ENCODE measurements around the gene DPYSL4. TPM values are rescaled to one million over a fixed set of nuclear protein-coding genes. Genes with fewer than 3 reads are reported as not detected.

DPYSL4 gene
- total and polyA plus RNA-seq, 2 of the 13 experiments (the other 11 are each of a cell fraction or from before 2014, with no cell fraction given): 0.84 to 1.2 TPM

GRCh38 chr10:132229096-132229495 lies 42.3 kb downstream of the DPYSL4 start:
- in situ Hi-C loops (cut with HindIII; ENCODE audit: extremely low pct_ligation_motif_present, low pct_unique_long_range_greater_than_20kb): no loop called here
- no peak for DNase-seq (ENCODE audit: low spot score)
- no peak for FAIRE-seq
- no peak overlapping the region for H2AFZ ChIP-seq (ENCODE audit: low read length)
- H4K20me1 ChIP-seq (ENCODE audit: insufficient read depth, low read length): no peaks in the 10 kb centered on the region
- no peak overlapping the region for H3K9ac ChIP-seq (ENCODE audit: insufficient read depth, low read depth, low read length)
- TF ChIP-seq ZNF788 (CRISPR knock-in tag; IDR thresholded peaks at IDR 0.05; ENCODE audit: borderline replicate concordance): no peak
- TF ChIP-seq PHB2 (IDR thresholded peaks at IDR 0.05; ENCODE audit: partially characterized antibody): no peak
- no peak for TF ChIP-seq CENPX (CRISPR knock-in tag; IDR thresholded peaks at IDR 0.05)
- TF ChIP-seq LRRFIP1 (CRISPR knock-in tag; conservative IDR thresholded peaks at IDR 0.05): no peak
- TF ChIP-seq NR2F1 (CRISPR knock-in tag; IDR thresholded peaks at IDR 0.05): no peak
- TF ChIP-seq ZFP36L2 (CRISPR knock-in tag; IDR thresholded peaks at IDR 0.05): no peak
- no peak for TF ChIP-seq AGO1 (IDR thresholded peaks at IDR 0.05; ENCODE audit: low read depth, low read length, poor library complexity, severe bottlenecking)
- no peak for TF ChIP-seq ZNF362 (CRISPR knock-in tag; IDR thresholded peaks at IDR 0.05; ENCODE audit: borderline replicate concordance)
- no peak for TF ChIP-seq ZNF550 (CRISPR knock-in tag; IDR thresholded peaks at IDR 0.05; ENCODE audit: borderline replicate concordance)
- no peak for TF ChIP-seq ARID3A (IDR thresholded peaks at IDR 0.05; ENCODE audit: low read depth, low read length)
- TF ChIP-seq KLF6 (CRISPR knock-in tag; IDR thresholded peaks at IDR 0.05): no peak
- no peak for TF ChIP-seq SCMH1 (CRISPR knock-in tag; IDR thresholded peaks at IDR 0.05; ENCODE audit: borderline replicate concordance)
- intact Hi-C loops (cut with micrococcal nuclease; ENCODE audit: unreplicated experiment): no loop called here
- 88% methylated on average over 6 of the region's 6 CpGs for WGBS (ENCODE audit: low lambda C conversion rate)
- H3K27ac ChIP-seq (ENCODE audit: extremely low read length, insufficient read depth, low read length): no peak overlapping the region
- H3K79me2 ChIP-seq (ENCODE audit: insufficient read depth, low read length): no peaks in the 10 kb centered on the region
- CTCF ChIA-PET (ENCODE audit: low intra/inter-chr PET ratio, low total read pairs): no interaction called here
- POLR2A ChIA-PET: no interaction called here
- BruUV-seq (replicated peaks): no TSS peak
- no peaks in the 10 kb centered on the region for H3K4me1 ChIP-seq (ENCODE audit: insufficient read depth, low read length)
- H3K9me3 ChIP-seq (ENCODE audit: low read length): no peaks in the 10 kb centered on the region
- no peaks in the 10 kb centered on the region for H3K36me3 ChIP-seq (replicated peaks in 1 of 2; ENCODE audit: control insufficient read depth in 1 of 2, insufficient read depth in 2 of 2, low read length in 2 of 2)
- no peaks in the 10 kb centered on the region for H3K27me3 ChIP-seq (ENCODE audit: control insufficient read depth in 1 of 2, insufficient read depth in 2 of 2, low read length in 2 of 2)
- H3K4me2 ChIP-seq (ENCODE audit: low read depth, low read length): no peak overlapping the region
- no peak overlapping the region for H3K4me3 ChIP-seq (replicated peaks in 1 of 3; ENCODE audit: insufficient read depth in 1 of 3, low read depth in 2 of 3, low read length in 3 of 3)
- ATAC-seq: no peak
